T-helper 2 cell treated with Interferon-gamma antibody and Interleukin-4, amounts not matched to agents 100 ng/mL and 5 ng/mL, for 36 hours (primary cell): ENCODE data around the gene FEM1B. TPM values are rescaled to one million over a fixed set of nuclear protein-coding genes. Genes with fewer than 3 reads are reported as not detected.

ENCODE experiments used
- intact Hi-C: fragments of 100-400 bp; cut with micrococcal nuclease; formaldehyde crosslinking; loops from one replicate; pipeline ENCODE4 v1.15.1; 2023
- total RNA-seq: library from RNA; stranded (reverse); gene quantifications from 2 replicates; pipeline ENCODE4 v1.2.3, GENCODE V29; 2022

The FEM1B gene
- total RNA-seq, 1 donor from 2014 or later: 50.0 TPM

DNA sequence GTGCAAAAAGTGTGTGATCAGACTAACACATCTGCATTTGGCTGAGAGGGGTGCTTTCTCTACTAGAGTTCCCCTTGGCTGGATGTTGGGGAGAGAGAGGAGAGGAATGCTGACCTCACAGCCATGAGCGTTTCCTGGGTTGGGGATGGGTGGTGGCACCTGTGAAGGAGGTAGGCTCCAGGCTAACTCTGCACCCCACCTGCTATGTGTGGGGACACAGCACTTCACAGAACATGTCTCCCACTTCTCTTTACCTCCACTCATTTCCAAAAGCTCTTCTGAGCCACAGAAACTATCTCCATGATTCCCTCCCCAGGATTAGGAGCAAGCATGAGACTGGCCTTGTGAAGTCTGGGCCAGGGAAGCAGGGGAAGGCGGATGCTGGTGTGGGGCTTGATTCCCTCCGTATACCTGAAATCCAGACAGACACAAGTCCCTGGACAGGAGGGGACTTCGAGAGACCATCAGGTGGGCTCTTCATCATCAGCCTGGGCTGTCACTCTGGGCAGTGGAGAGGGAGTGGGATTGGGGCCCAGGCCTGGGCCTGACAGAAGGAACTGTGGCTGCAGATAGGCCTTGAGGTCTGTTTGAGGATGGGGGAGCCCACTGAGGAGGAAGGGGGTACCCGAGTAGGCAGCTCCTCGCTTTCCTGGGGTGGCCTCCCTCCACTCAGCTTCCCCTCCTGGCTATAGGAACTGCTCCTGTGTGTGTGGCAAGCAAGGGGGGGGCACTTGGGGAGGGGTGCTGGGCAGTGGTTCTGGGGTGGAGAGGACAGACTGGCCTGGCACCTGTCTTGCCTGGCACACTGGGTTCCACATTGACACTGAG, 40.7 kb downstream of the FEM1B start:
- intact Hi-C loops: no loop called here

DNA sequence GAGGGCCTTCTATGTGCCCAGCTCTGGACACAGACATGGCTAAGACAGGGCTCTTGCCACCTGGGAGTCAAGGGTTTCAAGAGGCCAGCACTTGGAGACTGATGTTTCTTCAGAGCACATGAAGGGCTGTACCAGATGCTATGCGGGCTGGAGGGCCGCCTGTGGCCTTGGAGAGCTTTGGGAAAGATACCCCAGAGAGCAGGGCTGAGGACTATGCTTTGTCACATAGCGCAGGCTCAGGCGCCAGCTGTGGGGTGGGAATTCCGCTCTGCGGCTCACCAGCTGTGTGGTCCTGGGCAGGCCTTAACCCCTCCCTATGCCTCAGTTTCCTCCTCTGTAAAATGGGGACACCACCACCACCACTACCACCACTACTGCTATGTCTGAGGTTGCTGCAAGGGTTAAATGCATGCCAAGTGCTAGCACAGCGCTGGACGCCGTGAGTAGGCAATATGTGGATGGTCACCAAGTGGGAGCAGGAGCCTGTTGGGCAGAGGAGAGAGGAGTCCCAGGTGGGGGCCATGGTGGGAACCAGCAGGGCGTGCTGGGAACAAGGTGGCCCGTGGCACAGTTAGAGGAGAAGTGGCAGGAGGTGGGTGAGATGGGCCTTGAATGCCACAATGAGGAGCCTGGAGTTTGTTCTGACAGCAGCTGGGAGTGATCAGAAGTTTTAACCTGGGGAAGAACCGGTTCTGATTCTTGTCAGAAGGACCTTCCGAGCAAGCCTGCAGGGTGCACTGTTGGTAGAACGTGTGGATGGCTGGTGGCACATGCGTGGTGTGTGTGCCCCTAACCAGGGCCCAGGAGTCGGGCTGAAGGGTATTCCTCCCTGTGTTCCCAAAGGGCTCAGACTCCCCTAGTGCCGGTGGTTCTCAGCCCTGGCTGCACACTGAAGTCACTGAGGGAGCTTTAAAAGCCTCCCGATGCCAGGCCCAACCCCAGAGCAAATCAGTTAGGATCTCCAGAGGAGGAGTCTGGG, 41.7 kb downstream of the FEM1B start:
- intact Hi-C loops: no loop called here

DNA sequence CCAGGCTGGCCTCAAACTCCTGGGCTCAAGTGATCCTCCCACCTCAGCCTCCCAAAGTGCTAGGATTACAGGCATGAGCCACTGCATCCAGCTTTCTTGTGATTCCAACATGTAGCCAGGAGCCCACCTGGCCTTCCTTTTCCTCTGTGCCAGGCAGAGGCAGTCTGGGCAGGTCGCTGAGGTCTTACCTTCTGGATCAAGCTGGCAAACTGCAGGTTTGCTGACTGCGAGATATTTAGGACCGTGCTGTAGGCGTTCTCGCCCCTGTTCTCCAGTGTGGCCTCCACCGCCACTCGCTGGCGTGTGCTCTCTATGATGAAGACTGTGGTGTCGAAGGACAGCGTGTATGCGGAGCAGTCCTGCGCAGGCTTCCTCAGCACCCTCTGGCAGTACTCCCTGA, 42.5 kb downstream of the FEM1B start:
- intact Hi-C loops: no loop called here

DNA sequence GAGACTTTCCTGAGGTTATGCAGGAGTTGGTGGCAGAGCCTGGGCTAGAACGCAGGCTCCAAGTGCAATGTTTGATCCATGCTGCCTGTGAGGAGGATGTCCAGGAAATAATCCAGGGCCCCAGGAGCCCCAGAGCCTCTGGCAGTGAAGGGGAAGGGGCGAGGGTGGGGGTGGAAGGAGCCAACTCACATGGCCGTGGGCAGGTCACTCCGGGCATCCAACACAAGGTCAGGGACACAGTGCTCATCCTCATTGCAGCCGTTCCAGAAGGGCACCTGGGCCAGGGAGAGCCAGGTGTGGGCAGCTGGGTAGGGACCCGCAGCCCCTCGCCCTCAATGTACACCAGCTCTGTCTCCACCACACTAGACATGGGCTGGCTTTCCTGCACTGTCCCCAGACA, 43.7 kb downstream of the FEM1B start:
- intact Hi-C loops: no loop called here

DNA sequence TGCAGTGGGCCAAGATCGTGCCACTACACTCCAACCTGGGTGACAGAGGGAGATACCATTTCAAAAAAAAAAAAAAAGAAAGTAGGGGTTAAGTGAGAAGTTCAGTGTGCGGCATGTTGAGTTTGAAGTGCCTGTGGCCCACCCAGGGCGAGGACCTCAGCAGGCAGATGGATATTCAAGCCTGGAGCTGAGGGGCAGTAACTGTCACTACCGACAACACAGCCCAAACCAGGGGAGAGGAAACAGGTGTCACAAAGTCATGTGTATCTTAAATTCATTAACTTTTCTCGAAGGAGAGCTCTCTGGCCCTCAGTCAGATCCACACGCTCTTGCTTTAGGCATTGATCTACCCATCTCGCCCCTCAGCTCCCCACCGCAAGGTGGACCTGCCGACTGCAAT, 45.3 kb downstream of the FEM1B start:
- intact Hi-C loops: no loop called here

DNA sequence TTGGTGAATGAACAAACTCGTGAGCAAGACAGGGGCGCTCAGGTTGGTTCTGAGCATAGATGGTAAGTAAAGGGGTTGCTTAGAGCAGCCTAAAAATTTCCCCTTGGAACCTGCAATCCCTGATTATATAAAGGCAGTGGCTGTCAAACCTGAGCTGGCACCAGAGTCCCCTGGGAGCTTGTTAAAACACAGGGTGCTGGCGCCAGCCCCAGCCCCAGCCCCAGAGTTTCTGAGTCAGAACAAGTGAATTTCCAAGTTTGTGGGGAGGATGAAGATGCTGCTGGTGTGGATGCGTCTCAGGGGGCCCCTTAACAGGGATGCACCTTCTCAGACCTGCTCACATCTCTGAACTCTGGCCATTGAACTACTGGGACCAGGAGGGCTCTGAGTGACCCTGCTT, 48.2 kb downstream of the FEM1B start:
- intact Hi-C loops: no loop called here

DNA sequence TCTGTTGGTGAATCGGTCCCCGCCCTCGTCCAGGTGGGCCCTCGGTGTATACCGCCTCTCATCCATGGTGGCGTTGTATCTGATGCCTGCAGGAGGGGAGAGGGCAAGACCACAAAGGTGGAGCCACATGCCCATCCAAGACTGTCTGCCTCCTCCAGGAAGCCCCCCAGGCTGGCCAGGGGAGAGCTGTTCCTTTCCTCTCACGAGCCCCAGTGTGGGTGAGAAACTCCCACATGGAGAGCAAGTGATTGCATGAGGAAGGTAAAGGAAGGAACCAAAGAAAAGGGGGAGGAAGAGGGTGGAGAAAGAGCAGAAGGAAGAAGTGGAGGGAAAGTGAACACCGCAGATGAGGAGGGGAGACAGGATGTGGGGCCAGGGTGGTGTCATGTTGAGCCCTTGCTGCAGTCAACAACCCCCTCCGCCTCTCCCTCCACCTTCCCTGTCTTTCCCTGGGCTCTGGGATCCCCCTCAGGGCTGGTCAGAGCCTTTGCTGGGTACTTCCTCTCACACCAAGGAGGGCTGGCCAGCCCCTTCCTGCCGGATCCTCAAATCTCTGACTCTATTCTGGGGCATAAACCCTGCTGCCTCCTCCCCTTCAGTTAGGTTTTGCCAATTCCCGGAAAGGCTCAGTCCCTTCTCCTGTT, 49.3 kb downstream of the FEM1B start:
- intact Hi-C loops: no loop called here

DNA sequence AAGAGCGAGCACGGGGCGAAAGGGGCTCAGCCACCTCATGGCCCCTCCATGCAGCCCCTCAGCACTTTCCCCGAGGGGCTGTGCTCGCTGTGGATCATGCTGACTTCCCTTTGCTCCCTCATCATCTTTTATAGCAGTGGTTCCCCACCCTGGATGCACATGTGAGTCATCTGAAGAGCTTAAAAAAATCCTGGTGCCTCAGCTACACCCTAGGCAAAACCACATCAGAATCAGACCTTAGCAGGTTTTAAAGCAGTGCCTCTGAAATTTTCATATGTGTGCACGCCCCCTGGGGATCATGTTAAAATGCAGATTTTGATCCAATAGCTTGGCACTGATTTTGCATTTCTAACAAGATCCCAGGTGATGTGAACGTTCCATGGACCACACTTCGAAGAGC, 50.9 kb downstream of the FEM1B start:
- intact Hi-C loops: no loop called here

DNA sequence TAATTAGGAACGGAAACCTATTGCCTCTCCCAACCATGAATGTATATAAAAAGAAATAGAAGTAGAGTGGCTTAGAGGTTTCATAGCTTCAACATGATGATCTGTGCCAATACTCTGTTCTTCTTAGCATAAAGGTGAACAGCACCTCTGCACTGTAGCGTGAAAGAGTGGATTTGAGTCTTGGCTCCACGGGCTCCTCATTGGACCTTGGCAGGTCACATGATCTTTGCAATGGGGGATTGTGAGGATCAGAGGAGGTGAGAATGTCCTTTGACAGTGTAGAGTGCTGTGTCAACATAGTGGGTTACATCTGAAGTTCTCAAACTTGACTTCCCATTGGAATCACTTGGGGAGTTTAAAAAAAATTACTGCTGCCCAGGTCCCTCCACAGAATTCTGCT, 51.4 kb downstream of the FEM1B start:
- intact Hi-C loops: no loop called here

DNA sequence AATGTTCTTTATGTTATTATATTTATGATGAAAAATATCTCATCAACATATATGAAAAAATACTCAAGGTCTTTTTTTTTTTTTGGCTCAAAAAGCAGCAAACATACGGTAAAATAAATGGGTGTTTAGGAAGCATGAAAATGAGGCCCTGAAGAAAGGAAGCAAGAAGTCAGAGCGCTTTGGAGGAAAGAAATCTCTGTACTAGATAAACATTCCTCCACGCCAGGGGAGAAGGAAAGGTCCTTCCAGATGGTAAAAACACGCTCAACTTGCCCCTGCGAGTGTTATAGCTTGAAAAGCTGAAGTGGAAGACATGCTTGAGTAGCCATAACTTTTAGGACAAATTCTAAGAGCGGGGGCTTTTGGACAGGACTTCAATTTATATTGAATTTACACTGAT, 52.9 kb downstream of the FEM1B start:
- intact Hi-C loops: no loop called here

DNA sequence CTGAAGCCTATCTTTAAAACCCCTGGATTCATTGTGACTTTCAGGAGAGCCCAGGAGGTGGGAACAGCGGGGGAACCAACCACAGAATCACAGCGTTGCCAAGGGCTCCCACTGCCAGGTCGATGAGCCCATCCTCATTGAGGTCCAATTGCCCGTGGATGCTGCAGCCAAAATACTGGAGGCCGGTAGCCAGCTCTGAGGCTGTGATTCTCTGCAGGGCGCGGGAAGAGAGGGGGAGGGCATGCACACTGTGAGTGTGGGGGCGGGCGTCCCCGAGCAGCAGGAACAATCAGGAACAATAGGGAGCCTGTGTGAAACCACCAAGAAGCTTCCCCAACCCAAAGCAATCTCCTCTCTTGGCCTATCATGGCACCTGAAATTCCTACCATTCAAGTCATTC, 53.4 kb downstream of the FEM1B start:
- intact Hi-C loops: no loop called here

DNA sequence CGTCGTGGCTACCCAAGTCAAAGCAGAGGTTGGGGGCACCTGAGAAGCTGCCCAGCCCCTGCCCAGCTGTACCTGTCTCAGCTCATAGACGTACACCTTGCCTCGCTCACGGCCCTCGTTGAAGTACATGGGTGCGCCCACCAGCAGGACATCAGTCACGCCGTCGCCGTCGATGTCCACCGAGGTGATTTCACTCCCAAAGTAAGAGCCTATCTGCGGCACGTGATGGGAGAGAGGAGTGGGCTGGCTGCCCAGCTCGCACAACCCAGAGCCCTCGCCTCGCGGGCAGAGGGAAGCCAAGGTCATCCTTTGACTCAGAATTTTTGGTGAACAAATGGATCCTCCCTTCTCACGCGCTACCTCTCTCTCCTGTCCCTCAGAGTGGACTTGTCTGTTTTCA, 54.7 kb downstream of the FEM1B start:
- intact Hi-C loops: no loop called here

DNA sequence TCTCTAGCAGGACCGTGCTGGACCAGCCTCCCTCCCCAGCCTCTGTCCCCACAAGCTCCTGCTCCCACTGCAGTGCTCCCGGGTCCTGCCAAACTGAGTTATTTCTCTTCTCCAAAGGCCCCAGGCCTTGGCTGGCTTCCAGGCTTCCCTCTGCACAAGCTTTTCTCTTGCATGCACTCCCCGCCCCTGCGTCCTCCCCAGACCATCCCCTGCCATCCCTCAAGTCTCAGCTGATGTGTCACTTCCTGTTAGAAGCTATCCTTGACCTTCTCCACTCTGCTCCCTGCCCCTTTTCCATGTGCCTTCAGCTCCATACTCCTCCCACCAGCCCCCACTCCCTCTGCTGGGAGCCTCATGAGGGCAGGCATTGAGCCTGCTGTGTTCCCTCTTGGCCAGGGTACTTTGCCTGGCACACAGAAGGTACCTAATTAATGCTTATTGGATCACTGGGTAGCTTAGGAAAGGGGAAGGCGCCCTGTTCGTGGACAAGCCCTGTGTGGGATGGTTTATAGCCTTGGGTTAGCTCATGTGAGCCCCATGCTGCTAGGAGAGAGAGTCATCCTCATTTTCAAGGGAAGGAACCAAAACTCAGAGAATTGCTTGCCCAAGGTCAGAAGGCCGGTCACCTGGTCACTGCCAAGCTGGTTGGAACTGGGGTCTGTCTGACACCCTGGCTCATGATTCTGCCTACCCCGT, 56.4 kb downstream of the FEM1B start:
- intact Hi-C loops: no loop called here

DNA sequence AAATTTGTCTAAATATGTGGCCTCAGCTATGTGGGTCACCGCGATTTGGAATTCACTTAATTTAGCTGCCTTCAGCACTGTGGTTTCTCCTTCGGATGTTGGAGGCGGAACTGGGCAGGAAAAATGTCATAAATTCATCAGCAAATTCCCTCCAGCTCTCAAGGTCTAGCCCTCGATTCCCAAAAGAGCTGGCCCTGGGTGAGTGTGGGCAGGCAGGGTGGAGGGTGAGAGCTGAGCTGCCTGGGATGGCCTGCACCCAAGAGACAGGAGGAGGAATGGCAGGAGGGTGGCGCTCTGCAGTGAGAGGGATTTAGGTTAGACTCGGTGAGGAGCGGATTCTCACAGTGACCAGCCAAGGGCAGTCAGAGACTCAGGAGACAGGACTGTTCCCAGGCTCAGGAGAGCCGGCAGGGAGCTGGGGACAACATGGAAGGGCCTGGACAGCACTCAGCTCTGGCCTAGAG, 57.1 kb downstream of the FEM1B start:
- intact Hi-C loops: no loop called here

DNA sequence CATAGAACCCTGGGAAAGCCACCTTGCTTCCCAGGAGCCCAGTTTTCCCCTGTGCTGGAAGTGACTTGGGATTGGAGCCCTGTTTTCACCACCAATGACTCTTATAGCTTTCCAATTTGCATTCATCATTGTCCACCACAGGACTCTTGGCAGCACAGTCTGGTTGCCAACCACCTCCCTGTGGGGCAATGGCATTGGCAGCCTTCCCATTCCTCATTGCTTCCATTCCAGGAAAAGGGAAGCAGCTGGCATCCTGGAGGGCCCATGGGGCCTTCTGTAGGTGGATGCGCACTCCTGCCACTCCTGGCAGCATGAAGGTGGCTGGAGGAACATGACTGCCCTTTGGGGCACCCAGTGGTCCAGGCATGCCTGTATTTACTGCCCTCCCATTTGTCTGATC, 57.7 kb downstream of the FEM1B start:
- intact Hi-C loops: no loop called here

DNA sequence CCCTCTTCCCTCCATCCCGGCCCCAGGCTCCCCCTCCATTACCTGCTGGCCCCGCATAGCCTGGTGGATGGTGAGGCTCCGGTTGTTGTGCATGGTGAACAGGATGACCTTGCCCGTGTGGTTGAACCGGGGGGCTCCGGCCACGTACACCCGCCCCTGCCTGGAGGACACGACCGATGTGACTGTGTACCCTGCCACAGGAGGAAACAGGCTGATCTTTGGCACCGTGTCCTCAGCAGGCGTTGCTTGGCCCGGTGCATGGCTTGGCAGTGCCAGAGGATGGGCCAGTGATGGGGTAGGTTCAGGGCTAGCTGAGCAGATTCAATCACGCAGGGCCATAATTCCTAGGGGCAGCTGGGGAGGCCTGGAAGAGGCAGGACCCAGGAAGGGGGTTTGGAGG, 58.1 kb downstream of the FEM1B start:
- intact Hi-C loops: no loop called here

DNA sequence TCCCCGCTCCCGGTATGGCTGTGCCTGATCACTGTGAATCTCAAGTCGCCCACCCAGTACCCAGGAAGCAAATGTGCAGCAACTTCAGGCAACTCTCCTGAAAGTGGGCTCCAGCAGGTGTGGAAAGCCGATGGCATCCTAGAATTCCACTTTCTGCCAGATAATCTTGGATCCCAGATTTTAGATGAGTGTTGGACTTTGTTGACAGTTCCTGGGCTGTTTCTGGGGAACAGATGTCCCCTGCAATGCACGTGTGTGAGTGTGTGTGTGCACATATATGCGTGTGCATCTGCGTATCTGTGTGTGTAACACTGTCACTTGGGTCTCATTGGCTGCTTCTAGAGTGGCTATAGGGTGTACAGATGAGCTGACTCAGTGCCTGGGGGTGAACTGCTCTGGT, 59.0 kb downstream of the FEM1B start:
- intact Hi-C loops: no loop called here

DNA sequence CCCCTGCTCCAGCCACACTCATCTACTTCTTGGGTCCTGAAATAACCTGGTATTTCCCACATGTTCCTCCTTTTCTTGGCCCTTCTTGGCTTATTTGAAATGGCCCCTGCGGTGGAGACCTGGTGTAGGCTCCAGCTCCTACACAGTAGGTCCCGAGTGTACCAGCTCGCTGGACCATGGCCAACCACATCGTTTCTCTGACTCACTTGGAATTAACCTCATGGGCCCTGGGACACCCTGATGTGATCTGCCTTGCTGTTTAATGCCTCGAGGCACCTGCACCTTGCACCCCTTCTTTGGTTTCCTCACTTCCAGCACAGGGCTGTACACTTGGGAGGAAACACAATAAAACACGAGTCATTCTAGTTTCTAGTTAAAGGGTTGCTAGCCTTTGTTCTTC, 60.3 kb downstream of the FEM1B start:
- intact Hi-C loops: no loop called here

DNA sequence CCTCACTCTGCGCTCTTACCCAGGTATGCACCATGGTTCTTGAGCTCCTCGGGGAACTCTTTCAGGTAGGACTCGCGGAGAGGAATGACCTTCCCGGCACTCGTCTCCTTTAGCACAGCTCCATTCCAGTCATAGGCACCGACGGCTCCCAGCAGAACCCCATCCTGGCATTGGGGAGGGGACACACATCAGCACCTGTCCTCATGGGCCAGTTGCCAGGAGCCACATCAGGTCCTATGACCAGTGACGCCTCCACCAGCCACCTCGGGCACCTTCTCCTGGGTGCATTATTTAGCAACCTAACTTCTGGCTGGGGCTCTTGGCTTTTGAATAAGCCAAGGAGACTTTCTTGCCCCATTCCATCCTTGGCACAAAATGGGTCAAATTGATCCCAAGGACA, 61.9 kb downstream of the FEM1B start:
- intact Hi-C loops: no loop called here

DNA sequence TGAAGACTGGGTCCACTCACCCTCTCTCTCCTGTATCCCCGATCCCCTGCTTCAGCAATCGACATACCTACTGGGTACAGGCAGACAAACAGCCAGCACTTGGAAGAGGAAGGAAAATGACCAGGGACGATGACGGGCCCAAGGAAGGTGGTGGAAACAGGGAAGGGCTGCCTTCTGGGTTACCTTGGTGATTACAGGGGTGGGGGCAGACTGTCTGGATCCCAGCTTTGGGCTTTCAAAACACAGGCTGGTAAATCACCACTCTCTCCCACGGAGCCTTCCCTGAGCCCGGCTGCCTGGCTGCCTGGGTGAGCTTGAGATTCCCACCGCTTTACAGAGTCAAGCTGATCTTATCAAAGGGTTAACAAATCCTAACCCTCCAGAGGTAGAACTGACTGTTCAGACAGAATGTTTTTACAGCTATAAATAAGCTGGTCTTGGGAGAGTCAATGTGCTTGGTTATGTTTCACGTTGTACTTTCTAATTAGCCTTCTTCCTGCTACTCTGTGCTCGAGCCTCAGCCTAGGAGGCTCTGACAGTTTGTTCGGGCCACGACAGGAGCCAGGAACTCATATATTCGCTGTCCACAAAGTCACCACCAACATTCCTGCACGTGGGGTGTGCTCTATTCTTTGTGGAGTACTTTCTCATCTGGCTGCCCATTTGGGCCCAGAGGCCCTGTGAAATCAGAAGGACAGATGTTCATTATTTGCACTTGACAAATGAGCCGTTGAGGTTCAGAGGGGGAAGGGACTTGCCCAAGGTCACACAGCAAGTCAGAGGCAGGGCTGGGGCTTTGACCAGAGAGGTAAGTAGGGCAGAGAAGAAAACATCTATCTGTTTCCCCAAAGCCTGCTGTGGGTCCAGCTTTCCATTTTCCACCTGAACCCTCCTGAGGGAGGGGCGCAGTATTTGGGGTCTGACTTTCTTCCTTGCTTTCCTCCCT, 63.5 kb downstream of the FEM1B start:
- intact Hi-C loops: no loop called here
